ENCODE data around the gene TTC29. TPM values are rescaled to one million over a fixed set of nuclear protein-coding genes. Genes with fewer than 3 reads are reported as not detected.

Gene TTC29, protein sequence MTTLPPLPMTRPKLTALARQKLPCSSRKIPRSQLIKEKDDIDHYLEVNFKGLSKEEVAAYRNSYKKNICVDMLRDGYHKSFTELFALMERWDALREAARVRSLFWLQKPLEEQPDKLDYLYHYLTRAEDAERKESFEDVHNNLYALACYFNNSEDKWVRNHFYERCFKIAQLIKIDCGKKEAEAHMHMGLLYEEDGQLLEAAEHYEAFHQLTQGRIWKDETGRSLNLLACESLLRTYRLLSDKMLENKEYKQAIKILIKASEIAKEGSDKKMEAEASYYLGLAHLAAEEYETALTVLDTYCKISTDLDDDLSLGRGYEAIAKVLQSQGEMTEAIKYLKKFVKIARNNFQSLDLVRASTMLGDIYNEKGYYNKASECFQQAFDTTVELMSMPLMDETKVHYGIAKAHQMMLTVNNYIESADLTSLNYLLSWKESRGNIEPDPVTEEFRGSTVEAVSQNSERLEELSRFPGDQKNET
- total RNA-seq (2014; rRNA removed; shearing (Covaris generic)): not detected in 2 replicates

DNA sequence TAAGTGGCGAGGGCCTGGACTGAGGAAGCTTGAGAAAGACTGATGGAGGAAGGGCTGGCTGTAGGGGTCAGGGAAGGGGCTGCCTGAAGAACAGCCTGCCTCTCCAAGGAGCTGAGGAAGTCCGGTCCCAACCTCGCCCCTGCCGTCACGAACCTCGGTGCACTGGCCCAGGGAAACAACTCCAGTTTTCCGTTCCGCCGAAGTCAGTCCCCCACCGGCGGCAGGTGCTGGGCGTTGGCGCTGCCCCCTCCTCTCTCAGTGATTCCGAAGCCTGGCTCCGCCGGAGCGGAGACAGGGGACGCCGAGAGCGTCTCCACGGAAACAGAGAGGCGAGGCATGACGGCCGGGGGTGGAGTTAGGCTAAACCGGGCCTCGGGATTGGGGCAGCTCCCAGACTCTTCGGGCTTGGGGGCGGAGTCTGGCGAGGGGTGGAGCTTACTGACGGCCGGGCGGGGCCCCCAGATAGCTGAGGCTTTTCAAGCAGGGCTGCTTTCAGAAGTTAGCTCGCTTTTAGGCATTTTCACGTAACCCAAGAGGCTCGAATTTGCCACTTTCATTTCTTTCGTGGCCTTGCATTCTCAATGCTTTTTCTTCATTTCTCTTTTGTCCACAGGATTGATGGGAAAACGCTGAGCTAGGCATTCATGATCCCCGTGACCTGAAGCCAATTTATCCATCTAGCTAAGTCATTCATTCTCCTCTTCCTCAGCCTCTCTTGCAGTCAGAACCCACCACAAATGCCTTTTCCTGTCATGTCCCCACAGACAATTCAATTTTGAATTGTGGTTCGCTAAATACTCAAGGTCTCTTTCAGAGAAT is at the start of gene TTC29:
TSS of gene TTC29 (minus strand) at position 309 of the 819 bp plus-strand sequence. CDS start 5,969 bp downstream, outside the sequence.
- peak; percentile 84 for DNase-seq (ENCODE audit: low read depth)

DNA sequence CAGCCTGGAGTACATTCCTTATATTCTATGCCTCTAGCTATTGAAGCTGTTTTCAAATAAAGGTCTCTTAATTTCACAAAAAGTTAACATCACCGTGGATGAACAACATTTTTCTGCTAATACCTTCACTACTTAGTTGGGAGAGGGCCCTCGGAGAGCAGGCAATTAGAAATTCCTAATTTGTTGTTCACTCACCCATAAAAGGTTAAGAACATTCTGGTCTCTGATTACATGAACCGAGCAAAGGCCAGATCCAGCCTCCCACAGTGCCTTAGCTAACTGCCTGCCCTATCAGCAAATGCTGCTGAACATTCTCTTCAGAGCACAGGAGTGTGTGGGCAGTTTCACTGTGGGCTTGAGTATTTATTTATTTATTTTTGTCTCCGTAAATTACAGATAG is 36.0 kb upstream of the TTC29 start:
- DNase-seq (ENCODE audit: low read depth): no peak

DNA sequence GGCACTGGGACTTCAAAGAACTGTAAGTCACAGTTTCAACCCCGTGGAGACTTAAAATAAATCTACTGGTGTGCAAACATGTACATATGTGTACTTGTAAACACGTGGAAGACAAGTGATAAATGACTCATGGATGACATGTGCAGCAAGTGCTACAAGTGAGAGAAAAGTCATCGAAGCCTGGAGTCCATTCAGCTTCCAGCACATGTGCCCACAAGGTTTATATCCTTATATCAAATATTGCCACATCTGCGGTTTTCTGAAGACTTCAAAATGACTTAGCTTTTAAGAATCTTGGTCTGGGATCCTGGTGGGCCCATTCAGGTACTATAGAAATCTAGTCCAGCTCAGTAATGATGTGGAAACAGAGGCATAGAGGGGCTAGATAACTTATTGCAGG is 33.0 kb upstream of the TTC29 start:
- DNase-seq (ENCODE audit: low read depth): no peak

DNA sequence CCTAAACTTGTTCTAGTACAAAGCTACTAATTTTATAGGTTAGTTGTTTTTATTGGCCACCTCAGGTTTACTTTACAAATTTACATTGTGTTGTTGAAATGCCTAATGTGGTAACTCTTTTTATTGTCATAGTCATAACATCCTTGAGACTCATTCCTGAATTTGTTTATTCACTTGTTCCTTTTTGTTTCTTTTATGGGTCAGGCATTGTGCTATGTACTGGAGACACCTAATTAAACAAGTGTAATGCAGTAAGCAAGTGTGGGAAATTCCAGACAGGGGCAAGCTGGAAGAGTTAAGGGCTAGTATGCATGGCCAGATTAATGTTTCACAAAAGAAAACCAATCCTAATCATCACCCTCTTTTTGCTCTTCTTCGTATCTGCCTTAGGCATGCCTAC is 30.5 kb upstream of the TTC29 start:
- no peak for DNase-seq (ENCODE audit: low read depth)

DNA sequence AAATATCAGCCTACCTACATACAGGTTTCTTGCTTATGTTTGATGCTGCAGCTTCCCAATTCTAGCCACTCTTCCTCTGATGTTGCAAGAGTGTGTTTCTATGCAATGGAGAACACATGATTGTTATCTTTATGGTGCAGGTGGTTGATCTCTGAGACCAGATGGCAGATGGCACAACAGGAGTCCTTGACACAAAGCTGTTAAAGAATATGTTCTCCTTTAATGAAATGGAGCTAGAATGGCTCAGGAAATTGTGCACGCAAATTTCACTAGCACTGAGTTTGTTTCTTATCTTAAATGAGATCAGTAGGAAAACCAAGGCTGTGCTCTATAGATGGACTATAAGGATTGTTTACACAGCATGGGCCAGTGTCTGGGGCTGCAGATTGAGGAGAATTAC is 29.9 kb upstream of the TTC29 start:
- DNase-seq (ENCODE audit: low read depth): no peak

DNA sequence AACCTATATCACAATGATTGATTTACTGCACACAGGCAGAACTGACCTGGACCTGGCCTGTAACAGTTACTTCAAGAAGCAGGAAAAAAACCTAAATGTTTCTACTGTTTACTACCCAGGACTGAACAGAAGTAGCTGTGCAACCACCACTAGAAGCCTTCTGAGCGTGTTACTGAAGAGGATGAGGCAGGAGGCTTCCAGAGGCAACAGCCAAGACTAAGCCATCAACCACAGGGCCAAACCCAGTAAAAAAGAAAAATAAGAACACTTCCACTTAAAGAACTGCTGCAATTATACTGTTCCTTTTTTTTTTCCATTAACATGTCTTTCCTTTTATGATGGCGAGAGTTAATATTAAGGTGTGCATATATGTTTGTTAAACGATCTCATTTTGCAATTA is 29.4 kb upstream of the TTC29 start:
- no peak for DNase-seq (ENCODE audit: low read depth)

DNA sequence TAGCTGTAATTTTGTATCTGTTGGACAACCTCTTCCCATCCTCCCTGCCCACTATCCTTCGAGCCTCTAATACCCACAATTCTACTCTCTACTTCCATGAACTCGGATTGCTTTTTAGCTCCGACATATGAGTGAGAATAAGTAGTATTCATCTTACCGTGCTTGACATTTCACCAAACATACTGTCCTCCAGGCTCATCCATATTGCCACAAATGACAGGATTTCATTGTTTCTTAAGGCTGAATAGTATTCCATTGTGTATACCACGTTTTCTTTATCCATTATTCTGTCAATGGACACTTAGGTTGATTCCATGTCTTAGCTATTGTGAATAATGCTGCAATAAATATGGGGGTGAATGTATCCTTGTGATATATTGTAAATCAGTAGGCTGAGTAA is 26.4 kb upstream of the TTC29 start:
- no peak for DNase-seq (ENCODE audit: low read depth)

DNA sequence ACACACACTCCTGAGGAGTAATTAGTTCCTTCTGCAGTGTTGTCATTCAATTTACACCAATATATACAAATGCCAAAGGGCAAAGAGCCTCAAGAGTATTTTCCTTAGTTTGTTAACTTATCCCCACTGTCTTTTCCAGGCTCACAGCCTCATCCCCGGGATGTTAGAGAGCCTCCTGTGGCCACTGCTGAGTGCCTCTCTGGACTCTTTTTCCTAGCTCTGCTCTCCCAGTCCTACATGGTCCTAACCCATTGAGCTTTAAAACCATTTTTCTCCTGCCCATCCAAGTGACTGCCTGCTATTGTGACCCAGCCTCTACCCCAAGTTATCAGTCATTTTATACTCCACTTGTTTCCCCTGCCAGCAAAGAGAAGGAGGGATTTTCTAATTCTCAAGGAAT is 23.5 kb upstream of the TTC29 start:
- DNase-seq (ENCODE audit: low read depth): no peak

DNA sequence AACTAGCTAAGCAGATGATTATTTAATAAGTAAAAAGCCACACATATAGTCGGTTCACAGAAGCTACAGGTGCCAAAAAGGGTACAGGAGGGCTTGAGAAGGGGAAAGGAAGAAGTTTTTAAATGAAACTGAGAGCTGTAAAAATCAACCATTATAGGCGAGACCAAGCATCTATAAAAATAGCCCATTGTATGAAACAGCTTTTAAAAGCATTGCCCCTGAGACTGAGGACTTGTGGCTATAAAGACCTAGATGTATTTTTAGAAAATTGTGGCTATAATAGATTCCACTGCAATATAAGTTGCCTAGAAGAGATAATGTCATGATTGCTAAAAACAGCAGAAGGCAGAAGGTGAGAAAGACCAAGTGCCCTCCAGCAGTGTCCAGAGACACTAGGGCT is 15.0 kb upstream of the TTC29 start:
- no peak for DNase-seq (ENCODE audit: low read depth)

DNA sequence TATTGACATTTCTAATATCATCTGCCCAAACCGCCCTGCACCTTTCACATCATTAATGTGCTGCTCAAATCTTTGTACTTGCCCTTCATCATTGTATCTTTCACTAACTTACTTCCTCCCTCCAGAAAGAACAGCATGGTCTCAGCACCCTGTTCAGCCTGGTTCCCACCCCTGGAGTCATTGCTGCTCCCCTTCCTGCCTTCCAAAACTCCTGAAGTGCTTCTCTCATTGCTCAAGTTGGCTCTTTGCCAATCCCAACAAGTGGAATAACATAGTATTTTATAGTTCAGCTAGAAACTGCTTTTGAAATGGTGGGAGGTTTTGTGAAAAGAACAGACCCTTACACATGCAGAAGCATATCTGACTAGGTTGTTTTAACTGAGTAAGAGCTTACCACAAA is 14.0 kb upstream of the TTC29 start:
- DNase-seq (ENCODE audit: low read depth): peak; percentile 9

DNA sequence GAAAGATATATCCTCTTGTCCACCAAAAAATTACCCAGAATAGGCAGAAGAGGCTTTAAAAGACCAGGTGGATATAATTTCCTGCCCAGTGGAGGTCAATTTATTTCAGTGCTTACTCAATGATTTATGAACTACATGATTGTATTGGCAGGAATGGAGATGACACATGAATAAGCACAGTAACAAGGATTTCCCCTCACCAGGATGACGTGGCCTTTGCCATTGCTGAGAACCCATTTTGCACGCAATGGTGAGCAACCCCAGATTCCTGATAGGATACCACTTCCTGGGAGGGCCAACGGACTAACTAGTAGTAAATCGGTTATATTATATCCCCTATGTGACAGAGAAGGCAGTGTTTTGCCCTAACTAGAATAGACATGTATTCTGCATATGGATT is 11.6 kb upstream of the TTC29 start:
- peak; percentile 66 for DNase-seq (ENCODE audit: low read depth)

DNA sequence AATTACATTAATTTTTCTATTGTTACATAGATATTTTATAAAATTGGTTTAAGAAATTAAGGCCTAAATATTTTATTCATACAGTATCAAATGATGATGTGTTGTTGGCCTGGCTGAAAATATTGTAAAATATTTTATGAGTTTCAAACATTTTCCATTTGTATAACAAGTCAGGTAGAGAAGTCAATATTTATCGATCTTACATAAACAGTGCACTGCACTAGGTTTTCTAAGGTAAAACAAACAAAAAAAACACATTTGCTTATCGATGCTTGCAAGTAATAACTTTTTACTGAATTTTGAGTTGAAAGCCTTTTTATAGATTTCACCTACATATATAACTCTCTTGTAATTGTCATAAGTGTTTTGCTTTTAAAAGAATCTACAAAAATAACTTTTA is 7.2 kb upstream of the TTC29 start:
- DNase-seq (ENCODE audit: low read depth): no peak

DNA sequence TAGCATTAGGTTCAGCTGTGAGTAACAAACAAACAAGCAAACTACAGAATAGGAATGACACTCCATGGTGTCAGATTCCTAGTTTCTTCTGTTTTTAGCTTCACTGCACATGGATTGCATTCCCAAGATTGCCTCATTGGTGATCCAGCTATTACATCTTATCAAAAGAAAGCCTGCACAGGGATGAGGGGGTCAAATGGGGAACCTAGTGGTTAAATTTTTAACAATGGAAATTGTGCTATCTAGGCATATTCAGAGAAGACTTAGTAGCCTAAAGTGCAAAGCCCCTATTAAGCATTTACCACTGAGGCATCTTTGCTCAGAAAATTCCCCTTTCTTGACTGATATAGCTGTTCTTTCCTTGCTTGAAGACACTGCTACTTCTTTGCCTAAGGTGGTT is 3.9 kb upstream of the TTC29 start:
- DNase-seq (ENCODE audit: low read depth): no peak

DNA sequence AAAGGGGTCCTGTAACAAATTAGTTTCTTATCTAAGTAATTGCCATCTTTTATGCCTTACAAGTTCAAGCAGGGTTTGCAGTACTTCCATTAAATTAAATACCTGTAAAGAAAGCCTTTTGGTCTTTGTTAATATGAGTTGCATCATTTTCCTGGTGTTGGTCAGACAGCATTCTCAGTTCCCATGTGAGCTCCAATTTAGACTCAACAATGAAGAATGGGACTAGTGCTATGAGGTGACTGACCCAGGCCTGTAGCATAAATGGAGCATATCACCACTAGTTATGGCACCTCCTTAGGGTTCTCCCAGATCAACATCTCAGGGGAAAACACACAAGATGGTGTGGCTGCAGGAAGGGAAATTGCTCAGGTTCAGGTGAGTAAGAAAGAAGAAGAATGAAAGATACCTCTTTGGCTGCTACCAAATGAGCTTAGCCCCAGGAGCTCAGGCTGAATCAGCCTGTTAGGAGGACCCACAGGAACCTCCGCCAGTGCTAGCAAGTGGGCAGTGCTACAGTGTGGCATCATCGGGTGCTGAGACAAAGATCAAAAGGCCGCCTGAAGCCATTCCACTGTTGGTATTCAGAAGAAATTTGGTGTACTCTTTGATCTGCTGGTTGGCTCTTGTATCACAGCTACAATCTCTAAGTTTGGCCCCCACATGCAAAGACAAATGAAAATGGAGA is 1.8 kb downstream of the TTC29 start:
- DNase-seq (ENCODE audit: low read depth): no peak

DNA sequence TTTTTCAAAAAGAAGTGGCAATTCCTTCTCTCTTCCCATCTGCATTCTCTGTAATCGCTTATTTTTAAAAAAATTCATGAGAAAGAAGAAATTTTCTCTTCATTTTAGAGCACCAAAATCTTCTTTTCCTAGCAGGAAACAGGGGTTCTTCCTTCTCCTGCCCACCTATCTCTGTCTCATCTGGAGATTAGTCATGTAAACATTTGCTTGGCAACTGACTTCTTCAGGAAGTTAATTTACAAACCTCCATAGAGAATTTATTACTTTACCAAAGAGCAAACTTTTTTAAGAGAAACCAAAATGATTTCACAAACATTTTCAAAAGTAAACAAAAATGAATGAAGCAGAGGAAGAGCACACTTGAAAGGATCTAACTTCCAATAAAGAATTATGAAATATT is 13.5 kb downstream of the TTC29 start:
- DNase-seq (ENCODE audit: low read depth): no peak

DNA sequence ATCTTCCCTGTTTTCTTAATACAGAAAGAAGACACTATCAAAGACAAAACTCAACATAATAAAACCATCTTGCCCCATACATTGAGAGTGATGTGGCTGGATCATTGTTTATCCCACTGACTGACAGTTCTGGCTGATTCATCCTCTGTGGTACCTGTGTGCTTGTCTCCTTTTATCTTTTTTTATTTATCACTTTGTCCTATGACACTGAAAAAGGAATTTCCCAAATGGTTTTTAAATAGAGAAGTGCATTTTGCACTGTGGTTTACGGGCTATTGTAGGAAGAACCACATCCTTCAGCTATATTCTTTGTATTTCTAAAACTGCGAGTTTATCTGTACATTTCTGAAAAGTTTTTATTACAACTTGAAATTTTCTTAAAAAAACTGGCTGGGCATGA is 15.0 kb downstream of the TTC29 start:
- no peak for DNase-seq (ENCODE audit: low read depth)

DNA sequence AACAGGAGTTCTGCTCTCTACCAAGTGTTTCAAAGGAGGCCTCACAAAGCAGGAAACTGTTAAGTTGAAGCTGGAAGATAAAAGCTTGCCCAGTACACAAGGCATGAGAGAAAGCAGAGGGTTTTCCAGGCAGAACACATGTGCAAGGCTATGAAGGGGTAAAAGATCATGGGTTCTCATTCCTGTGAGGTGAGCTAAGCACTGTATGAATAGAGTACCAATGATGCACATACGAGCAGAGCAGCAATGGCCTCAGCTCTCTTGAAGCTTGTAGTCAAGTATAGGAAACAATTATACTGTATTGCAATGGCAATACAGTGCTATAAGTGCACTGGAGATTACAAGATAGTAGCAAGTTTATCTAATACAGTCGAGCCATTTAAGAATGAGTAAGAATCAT is 18.0 kb downstream of the TTC29 start:
- no peak for DNase-seq (ENCODE audit: low read depth)

DNA sequence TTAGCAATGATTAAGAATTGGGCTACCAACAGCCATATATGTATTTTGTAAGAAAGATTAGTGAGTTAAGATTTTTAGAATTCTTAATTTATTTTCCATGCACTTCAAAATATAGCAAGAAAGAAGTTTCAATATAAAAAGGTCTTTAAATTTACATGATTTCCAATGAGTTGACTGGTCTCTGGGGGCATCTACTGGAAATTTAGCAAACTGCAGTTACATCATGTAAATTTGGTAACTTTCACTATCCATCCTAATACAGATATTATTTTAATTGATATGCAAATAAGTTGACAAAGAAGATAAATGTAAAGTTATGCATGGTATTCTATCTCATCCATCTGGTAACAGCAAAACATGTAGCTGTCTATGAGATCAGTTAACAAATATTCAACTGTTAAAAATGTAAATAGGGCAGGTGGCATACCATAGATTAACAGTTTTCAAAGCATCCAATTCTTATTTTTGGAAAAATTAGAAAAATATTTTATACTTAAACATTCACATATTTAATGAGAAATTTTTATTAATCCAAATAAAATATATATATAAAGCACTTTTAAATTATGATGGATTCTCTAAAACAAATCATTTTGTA is 29.1 kb downstream of the TTC29 start:
- no peak for DNase-seq (ENCODE audit: low read depth)

DNA sequence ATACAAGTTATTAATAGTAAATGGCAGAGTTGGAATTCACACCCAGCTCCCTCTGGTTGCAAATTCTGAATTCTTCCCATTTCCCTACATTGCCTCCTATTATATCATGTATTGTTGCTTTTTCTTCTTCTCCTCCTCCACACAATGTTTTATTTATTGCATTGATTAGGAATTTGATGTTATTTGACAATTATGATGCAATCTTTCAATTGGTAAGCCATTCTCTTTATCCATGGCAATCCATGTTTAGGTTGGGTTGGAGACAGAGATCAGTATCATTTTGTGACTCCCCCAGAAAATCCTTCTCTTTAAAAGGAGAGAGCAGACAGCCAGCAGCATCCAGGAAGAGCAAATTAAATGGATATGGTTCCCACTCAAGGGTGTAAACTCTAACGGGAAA is 30.5 kb downstream of the TTC29 start:
- DNase-seq (ENCODE audit: low read depth): no peak

DNA sequence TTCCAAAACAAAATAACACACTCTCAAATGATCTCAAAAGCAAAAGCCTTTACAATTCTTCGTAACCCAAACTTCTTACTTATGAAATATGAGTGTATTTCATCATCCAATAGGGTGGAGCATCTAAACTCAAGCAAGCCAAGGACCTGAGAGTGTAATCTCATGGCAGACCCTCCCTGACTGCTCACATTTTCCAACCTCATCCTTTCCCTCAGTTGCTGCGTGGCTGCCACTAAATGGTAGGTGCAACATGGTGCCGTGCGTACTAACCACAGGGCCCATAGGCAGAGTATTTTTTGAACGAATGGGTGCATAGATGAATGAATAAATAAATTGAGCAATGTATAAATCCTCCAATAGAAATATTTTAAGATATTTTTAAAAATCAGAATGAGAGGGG is 45.4 kb downstream of the TTC29 start:
- no peak for DNase-seq (ENCODE audit: low read depth)

DNA sequence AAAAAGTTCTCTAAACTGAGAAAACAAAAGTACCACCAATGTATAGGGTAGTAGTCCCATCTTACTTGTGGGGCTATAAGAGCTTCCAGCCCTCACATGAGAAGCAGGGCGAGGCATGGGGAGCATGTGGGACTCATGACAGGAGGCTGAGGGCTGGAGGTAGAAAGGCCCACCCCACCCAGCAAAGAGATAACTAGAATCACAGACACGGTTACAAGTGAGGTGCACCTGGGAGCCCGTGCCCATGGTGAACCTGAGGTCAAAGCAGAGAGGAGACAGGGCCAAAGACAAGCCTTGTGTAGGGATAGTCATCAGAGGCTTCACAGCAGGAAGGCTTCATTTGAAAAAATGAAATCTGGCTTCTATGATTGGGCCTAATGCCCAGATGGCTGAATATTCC is 55.4 kb downstream of the TTC29 start:
- no peak for DNase-seq (ENCODE audit: low read depth)

DNA sequence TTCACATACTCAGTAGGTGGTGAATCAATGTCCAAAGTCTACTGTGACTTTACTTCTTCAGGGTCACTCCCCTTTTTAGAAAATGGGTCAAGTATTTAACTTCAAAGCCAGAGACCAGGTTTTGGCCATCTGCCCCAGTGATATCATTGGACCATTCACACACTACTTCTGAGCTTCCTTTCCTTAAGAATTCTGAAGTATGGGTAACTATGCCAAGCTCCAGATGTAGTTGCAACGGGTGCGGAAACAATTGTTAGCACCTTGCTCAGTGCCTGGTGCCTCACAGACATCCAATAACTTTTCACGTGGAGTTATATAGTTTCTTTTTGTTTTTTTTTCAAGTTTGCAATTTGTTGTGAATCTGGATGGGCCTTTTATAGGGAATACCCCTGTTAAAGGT is 62.6 kb downstream of the TTC29 start:
- no peak for DNase-seq (ENCODE audit: low read depth)
